Measurements from ENCODE around the gene USP11. TPM values are rescaled to one million over a fixed set of nuclear protein-coding genes. Genes with fewer than 3 reads are reported as not detected.

The USP11 gene
- total RNA-seq, 1 donor from 2014 or later, result 106 TPM

GRCh38 chrX:47235691-47236103 is 2.9 kb downstream of the USP11 start:
- Histone ChIP-seq H3K27me3 (no peaks in the 10 kb centered on the region), H3F3A (ENCODE audit: low read depth) (peaks cover 24% of the 10 kb centered on the region), H3K4me1 (peaks cover 18% of the 10 kb centered on the region), H3K9ac (no peak overlapping the region), H2AFZ (replicated peaks) (no peak overlapping the region), H4K20me1 (ENCODE audit: low read depth) (peaks cover 10% of the 10 kb centered on the region), H3K36me3 (no peaks in the 10 kb centered on the region), H3K4me2 (peak overlapping the region; percentile 4), H3K9me3 (ENCODE audit: low read depth) (no peaks in the 10 kb centered on the region), H3K27ac (no peak overlapping the region), H3K4me3 (no peak overlapping the region), H3K79me2 (ENCODE audit: low read depth) (peaks cover 73% of the 10 kb centered on the region)
- Mint-ChIP-seq H3K9me3 (no peaks in the 10 kb centered on the region), H3K36me3 (peaks cover 18% of the 10 kb centered on the region), H3K4me3 (peak overlapping the region; percentile 41), H3K27ac (no peak overlapping the region), H3K4me1 (peaks cover 38% of the 10 kb centered on the region), H3K27me3 (ENCODE audit: insufficient read depth, low read depth) (peaks cover 8% of the 10 kb centered on the region)
- no peak for DNase-seq (ENCODE audit: low spot score)
- TF ChIP-seq EZH2 (IDR thresholded peaks at IDR 0.05) (no peak), EZH2phosphoT487 (IDR thresholded peaks at IDR 0.05) (no peak), CTCF (IDR thresholded peaks at IDR 0.05) (no peak)

- Mint-ChIP-seq H3K36me3 (peaks cover 39% of the 10 kb centered on the region), H3K4me3 (no peak overlapping the region), H3K27ac (no peak overlapping the region), H3K27me3 (ENCODE audit: insufficient read depth, low read depth) (peaks cover 1% of the 10 kb centered on the region), H3K4me1 (peaks cover 28% of the 10 kb centered on the region), H3K9me3 (no peaks in the 10 kb centered on the region)
- peaks cover 2% of the 10 kb centered on the region for H3F3A ChIP-seq (ENCODE audit: low read depth)
- no peaks in the 10 kb centered on the region for H3K36me3 ChIP-seq
- H3K9ac ChIP-seq, result no peak overlapping the region
- no peak overlapping the region for H3K4me3 ChIP-seq
- no peak overlapping the region for H3K4me2 ChIP-seq
- no peak for DNase-seq (ENCODE audit: low spot score)
- no peak overlapping the region for H3K27ac ChIP-seq
- H4K20me1 ChIP-seq (ENCODE audit: low read depth), result peaks cover 10% of the 10 kb centered on the region
- no peaks in the 10 kb centered on the region for H3K9me3 ChIP-seq (ENCODE audit: low read depth)
- peaks cover 18% of the 10 kb centered on the region for H3K4me1 ChIP-seq
- TF ChIP-seq CTCF (IDR thresholded peaks at IDR 0.05) (no peak), EZH2phosphoT487 (IDR thresholded peaks at IDR 0.05) (no peak), EZH2 (IDR thresholded peaks at IDR 0.05) (no peak)
- peaks cover 57% of the 10 kb centered on the region for H3K79me2 ChIP-seq (ENCODE audit: low read depth)
- no peaks in the 10 kb centered on the region for H3K27me3 ChIP-seq
- no peak overlapping the region for H2AFZ ChIP-seq (replicated peaks)
Measured at GRCh38 chrX:47239199-47239598, 6.4 kb downstream of the USP11 start.

- Histone ChIP-seq H2AFZ (replicated peaks) (no peak overlapping the region), H3K79me2 (ENCODE audit: low read depth) (peaks cover 49% of the 10 kb centered on the region), H3K4me2 (no peak overlapping the region), H3F3A (ENCODE audit: low read depth) (no peaks in the 10 kb centered on the region), H3K9me3 (ENCODE audit: low read depth) (no peaks in the 10 kb centered on the region), H3K9ac (no peak overlapping the region), H3K27me3 (no peaks in the 10 kb centered on the region), H3K4me3 (no peak overlapping the region), H3K36me3 (no peaks in the 10 kb centered on the region), H4K20me1 (ENCODE audit: low read depth) (peaks cover 10% of the 10 kb centered on the region), H3K4me1 (peaks cover 11% of the 10 kb centered on the region), H3K27ac (no peak overlapping the region)
- no peak for DNase-seq (ENCODE audit: low spot score)
- Mint-ChIP-seq H3K27ac (peak overlapping the region; percentile 54), H3K4me3 (peak overlapping the region; percentile 9), H3K36me3 (peaks cover 43% of the 10 kb centered on the region), H3K9me3 (no peaks in the 10 kb centered on the region), H3K4me1 (peaks cover 24% of the 10 kb centered on the region), H3K27me3 (ENCODE audit: insufficient read depth, low read depth) (peaks cover 2% of the 10 kb centered on the region)
- no peak for TF ChIP-seq EZH2 (IDR thresholded peaks at IDR 0.05)
- TF ChIP-seq EZH2phosphoT487 (IDR thresholded peaks at IDR 0.05), result no peak
- TF ChIP-seq CTCF (IDR thresholded peaks at IDR 0.05), result no peak
Measured at GRCh38 chrX:47239898-47240545, 7.2 kb downstream of the USP11 start.

Data from neural progenitor cell (in vitro differentiated cells).